ENCODE data around the gene TRIM46. TPM values are rescaled to one million over a fixed set of nuclear protein-coding genes. Genes with fewer than 3 reads are reported as not detected.

Gene TRIM46
- total and polyA plus RNA-seq, 9 of the 15 experiments (the other 6 are each of a cell fraction or from before 2014, with no cell fraction given): 0.05 to 0.60 (median 0.16) TPM; not detected in 3

GRCh38 chr1:155193275-155193990 is 19.8 kb downstream of the TRIM46 start (continued):
- no peak for TF ChIP-seq ZNF518B (CRISPR knock-in tag; IDR thresholded peaks at IDR 0.05)
- TF ChIP-seq SREBF2 (CRISPR knock-in tag; IDR thresholded peaks at IDR 0.05): no peak
- TF ChIP-seq ZNF740 (CRISPR knock-in tag; IDR thresholded peaks at IDR 0.05): no peak; the same call in 1 of the 2 replicates
- TF ChIP-seq ZNF740 (tag; IDR thresholded peaks at IDR 0.05): peak in 1 of 2 experiments; percentile 37; a peak in 1 of 4 replicates
- TF ChIP-seq ZNF217 (CRISPR knock-in tag; IDR thresholded peaks at IDR 0.05): no peak
- TF ChIP-seq JUN (IDR thresholded peaks at IDR 0.05; ENCODE audit: borderline replicate concordance, low read depth, low read length): 0 out of 2 replicates have a peak, but pooled peaks have one; percentile 8
- no peak for TF ChIP-seq JUN (CRISPR knock-in tag; IDR thresholded peaks at IDR 0.05; ENCODE audit: borderline replicate concordance)
- no peak for TF ChIP-seq BRF1 (IDR thresholded peaks at IDR 0.05; ENCODE audit: borderline replicate concordance, extremely low read depth, insufficient read length)
- no peak for TF ChIP-seq KLF6 (CRISPR knock-in tag; IDR thresholded peaks at IDR 0.05; ENCODE audit: borderline replicate concordance)
- TF ChIP-seq ZNF655 (CRISPR knock-in tag; IDR thresholded peaks at IDR 0.05): no peak
- 0 out of 2 replicates have a peak, but pooled peaks have one; percentile 56 for TF ChIP-seq E2F3 (CRISPR knock-in tag; IDR thresholded peaks at IDR 0.05)
- TF ChIP-seq RBM34 (IDR thresholded peaks at IDR 0.05; ENCODE audit: borderline replicate concordance, insufficient read depth, low read length): no peak
- no peak for TF ChIP-seq JUNB (CRISPR knock-in tag; conservative IDR thresholded peaks at IDR 0.05)
- peak; percentile 94 for TF ChIP-seq ZBTB1 (CRISPR knock-in tag; IDR thresholded peaks at IDR 0.05; ENCODE audit: borderline replicate concordance, low read depth)
- TF ChIP-seq KDM2B (CRISPR knock-in tag; IDR thresholded peaks at IDR 0.05): no peak
- TF ChIP-seq RAD21 (CRISPR knock-in tag; conservative IDR thresholded peaks at IDR 0.05 in 1 of 2, IDR thresholded peaks at IDR 0.05 in 1 of 2): peak; percentile 56 to 72; a peak in 3 of 4 replicates
- no peak for TF ChIP-seq HNRNPK (IDR thresholded peaks at IDR 0.05; ENCODE audit: low read depth, low read length, poor library complexity, severe bottlenecking)
